ENCODE data around the gene SELL.

SELL gene

DNA sequence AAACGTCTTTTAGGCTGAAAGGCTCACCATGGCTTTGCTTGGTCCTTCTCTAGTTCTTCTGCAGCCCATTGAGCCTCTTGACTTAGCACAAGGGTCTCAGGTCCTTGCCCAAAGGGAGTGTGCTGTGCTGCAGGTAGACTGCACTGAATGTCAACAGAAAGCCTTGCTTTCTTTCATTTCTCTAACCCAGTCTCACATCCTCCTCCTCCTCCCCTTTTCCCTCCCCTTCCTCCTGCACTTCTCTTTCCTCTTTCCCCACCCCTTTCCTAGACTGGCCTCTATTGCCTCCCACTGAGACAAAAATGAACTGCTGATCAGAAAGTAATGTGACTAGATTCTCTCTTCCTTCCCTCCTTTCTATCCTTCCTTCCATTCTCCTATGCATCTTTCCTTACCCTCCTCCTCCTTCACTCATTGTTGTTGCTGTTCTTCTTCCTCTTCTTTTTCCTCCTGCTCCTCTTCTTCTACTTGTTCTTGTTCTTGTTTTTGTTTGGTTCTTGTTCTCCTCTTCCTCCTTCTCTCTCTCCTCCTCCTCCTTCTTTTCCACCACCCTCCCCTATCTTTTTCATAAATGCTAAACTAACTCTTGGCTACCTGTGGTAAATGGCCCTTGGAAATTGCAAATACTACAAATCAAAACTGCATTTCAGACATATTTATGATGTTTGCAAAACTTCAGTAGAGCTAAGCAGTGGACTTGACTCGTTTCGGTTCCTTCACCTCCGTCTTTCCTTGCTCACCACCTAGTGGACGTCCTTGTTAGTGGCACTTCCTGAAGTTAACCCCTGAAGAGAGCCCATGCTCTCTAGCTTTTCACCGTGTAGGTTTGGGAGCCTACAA is at the start of gene SELL:
Gene SELL, minus strand, starts transcription at position 152 of the 840 bp plus-strand sequence. Its CDS starts 122 bp downstream, at position 30.
- no peak within 1 kb of the TSS for H3K9ac ChIP-seq (ENCODE audit: low read depth, low read length)
- no peaks in the 10 kb centered on the region for H3K27me3 ChIP-seq (ENCODE audit: control insufficient read depth, insufficient read depth, low read length)
- peak within 1 kb of the TSS; percentile 49 for H3K4me3 ChIP-seq (ENCODE audit: low read depth, low read length)
- H3K4me1 ChIP-seq (ENCODE audit: control insufficient read depth, insufficient read depth, low read length) = peaks cover 7% of the 10 kb centered on the region
- no peaks in the 10 kb centered on the region for H3K9me3 ChIP-seq (ENCODE audit: control insufficient read depth, insufficient read depth, low read length)
- H3K36me3 ChIP-seq (ENCODE audit: control insufficient read depth, insufficient read depth, low read length) = no peaks in the 10 kb centered on the region

DNA sequence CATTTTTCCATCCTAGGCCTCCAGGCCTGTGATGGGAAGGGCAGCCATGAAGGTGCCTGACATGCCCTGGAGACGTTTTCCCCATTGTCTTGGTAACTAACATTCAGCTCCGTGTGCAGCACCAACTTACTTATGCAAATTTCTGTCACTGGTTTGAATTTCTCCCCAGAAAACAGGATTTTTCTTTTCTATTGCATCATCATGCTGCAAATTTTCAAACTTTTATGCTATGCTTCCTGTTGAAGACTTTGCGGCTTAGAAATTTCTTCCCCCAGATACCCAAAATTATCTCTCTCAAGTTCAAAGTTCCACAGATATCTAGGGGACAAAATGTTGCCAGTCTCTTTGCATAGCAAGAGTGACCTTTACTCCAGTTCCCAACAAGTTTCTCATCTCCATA is 47.6 kb upstream of the SELL start:
- Histone ChIP-seq H3K27me3 (ENCODE audit: control insufficient read depth, insufficient read depth, low read length) (no peaks in the 10 kb centered on the region), H3K9ac (ENCODE audit: low read depth, low read length) (no peak overlapping the region), H3K4me1 (ENCODE audit: control insufficient read depth, insufficient read depth, low read length) (no peaks in the 10 kb centered on the region), H3K4me3 (ENCODE audit: low read depth, low read length) (no peak overlapping the region), H3K36me3 (ENCODE audit: control insufficient read depth, insufficient read depth, low read length) (no peaks in the 10 kb centered on the region), H3K9me3 (ENCODE audit: control insufficient read depth, insufficient read depth, low read length) (peaks cover 4% of the 10 kb centered on the region)

- Histone ChIP-seq H3K36me3 (ENCODE audit: control insufficient read depth, insufficient read depth, low read length) (no peaks in the 10 kb centered on the region), H3K4me3 (ENCODE audit: low read depth, low read length) (no peak overlapping the region), H3K4me1 (ENCODE audit: control insufficient read depth, insufficient read depth, low read length) (no peaks in the 10 kb centered on the region), H3K9me3 (ENCODE audit: control insufficient read depth, insufficient read depth, low read length) (no peaks in the 10 kb centered on the region), H3K27me3 (ENCODE audit: control insufficient read depth, insufficient read depth, low read length) (no peaks in the 10 kb centered on the region), H3K9ac (ENCODE audit: low read depth, low read length) (no peak overlapping the region)
These were observed 42.1 kb upstream of the SELL start for GRCh38 chr1:169753549-169753948.

DNA sequence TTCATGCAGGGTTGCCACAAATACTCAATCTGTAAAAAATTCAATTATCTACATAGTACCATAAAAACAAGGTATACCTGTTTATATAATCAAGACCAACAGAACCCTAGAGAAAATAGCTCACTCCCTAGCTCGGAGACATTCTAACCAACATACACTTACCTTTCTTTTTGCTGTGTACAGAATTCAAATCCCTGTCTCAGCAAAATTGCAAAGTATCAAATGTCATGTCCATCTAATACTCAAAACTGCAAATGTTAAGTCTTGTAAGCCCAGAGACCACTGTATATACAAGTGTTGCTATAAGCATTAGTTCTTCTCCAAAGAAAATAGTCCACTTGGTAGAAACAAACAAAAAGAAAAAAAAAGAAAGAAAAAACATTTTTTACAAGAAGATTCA is 38.6 kb upstream of the SELL start:
- H3K4me1 ChIP-seq (ENCODE audit: control insufficient read depth, insufficient read depth, low read length) = peaks cover 3% of the 10 kb centered on the region
- no peak overlapping the region for H3K9ac ChIP-seq (ENCODE audit: low read depth, low read length)
- no peaks in the 10 kb centered on the region for H3K9me3 ChIP-seq (ENCODE audit: control insufficient read depth, insufficient read depth, low read length)
- H3K27me3 ChIP-seq (ENCODE audit: control insufficient read depth, insufficient read depth, low read length) = no peaks in the 10 kb centered on the region
- no peaks in the 10 kb centered on the region for H3K36me3 ChIP-seq (ENCODE audit: control insufficient read depth, insufficient read depth, low read length)
- H3K4me3 ChIP-seq (ENCODE audit: low read depth, low read length) = no peak overlapping the region

DNA sequence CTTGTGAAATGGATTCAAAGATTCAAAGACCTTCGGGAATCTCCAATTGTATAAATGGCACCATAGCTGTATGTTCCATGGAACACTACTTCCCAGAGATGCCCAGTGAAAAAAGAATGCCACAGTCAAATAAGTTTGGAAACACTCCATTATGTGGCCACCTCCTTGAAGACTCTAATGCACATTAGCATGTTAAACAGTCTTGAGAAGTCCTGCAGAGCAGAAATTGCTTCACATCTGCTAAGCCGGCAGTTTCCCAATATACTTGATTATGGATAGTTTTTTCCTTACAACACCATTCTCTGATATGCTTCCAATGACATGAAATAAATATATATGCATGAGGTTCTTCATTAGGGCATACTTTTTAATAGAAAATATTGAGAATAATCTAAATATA is 35.1 kb upstream of the SELL start:
- Histone ChIP-seq H3K27me3 (ENCODE audit: control insufficient read depth, insufficient read depth, low read length) (no peaks in the 10 kb centered on the region), H3K9ac (ENCODE audit: low read depth, low read length) (no peak overlapping the region), H3K4me1 (ENCODE audit: control insufficient read depth, insufficient read depth, low read length) (peaks cover 3% of the 10 kb centered on the region), H3K4me3 (ENCODE audit: low read depth, low read length) (no peak overlapping the region), H3K9me3 (ENCODE audit: control insufficient read depth, insufficient read depth, low read length) (no peaks in the 10 kb centered on the region), H3K36me3 (ENCODE audit: control insufficient read depth, insufficient read depth, low read length) (no peaks in the 10 kb centered on the region)

DNA sequence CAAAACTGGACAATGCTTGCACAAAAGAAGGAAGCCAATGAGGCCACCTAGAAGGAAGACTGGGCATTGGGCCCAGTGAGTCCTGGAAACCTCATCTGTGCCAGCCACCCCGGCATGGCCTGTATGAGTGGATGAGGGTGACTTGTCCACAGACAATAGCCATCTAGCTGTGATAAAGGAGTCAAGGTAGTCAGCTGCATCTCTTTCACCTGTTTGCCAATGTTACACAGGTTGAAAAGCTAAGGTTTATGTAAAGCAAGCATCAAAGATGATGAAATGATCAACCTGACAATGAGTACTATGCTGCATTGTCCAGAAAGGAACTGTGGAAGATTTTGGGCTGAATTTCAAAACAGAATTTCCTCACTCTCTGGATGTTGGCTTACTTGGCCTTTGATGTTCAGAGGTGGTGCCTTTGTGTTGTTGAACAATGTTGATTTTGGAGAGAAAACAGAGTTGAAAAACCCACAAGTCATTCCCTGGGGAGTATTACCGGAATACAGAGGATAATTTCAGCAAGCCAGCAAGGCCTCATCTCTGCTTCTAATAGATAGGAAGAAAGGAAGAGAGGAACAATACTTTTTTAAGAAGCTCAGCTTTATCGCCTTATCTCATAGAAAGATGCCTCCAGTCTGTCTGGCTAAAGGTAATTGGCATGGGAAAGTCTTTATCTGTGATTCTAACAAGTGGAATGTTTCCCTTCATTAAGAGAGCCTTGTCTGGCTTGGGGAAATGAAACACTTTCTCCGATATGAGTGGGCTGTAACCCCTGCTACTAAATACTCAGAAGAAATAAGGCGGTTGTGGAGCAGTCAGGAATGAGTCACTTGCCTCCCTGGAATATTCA is 33.8 kb upstream of the SELL start:
- Histone ChIP-seq H3K4me3 (ENCODE audit: low read depth, low read length) (no peak overlapping the region), H3K9ac (ENCODE audit: low read depth, low read length) (no peak overlapping the region), H3K27me3 (ENCODE audit: control insufficient read depth, insufficient read depth, low read length) (no peaks in the 10 kb centered on the region), H3K36me3 (ENCODE audit: control insufficient read depth, insufficient read depth, low read length) (no peaks in the 10 kb centered on the region), H3K9me3 (ENCODE audit: control insufficient read depth, insufficient read depth, low read length) (no peaks in the 10 kb centered on the region), H3K4me1 (ENCODE audit: control insufficient read depth, insufficient read depth, low read length) (peaks cover 9% of the 10 kb centered on the region)

- H3K9me3 ChIP-seq (ENCODE audit: control insufficient read depth, insufficient read depth, low read length) = no peaks in the 10 kb centered on the region
These were observed 30.4 kb upstream of the SELL start for GRCh38 chr1:169741666-169742394.

DNA sequence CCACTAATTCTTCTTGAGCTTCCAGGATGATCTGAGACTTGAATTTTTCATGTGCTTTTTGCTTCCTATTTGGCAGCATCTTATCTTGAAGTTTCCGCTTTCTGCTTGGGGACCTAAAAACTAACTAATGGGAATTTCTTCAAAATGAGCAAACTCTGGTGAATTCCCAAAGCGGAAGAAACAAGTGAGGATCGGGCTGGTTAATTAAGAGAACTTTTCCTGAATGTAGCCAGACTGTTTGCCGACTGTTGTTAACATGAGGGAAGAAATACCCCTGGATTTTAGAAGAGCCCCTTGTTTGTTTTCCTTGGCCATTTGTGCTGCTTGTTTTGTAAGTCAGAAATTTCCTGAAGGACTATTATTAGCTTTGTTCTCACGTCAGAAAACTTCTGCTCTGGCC is 28.6 kb upstream of the SELL start:
- Histone ChIP-seq H3K4me3 (ENCODE audit: low read depth, low read length) (no peak overlapping the region), H3K9ac (ENCODE audit: low read depth, low read length) (no peak overlapping the region), H3K4me1 (ENCODE audit: control insufficient read depth, insufficient read depth, low read length) (peaks cover 9% of the 10 kb centered on the region), H3K9me3 (ENCODE audit: control insufficient read depth, insufficient read depth, low read length) (no peaks in the 10 kb centered on the region), H3K27me3 (ENCODE audit: control insufficient read depth, insufficient read depth, low read length) (no peaks in the 10 kb centered on the region), H3K36me3 (ENCODE audit: control insufficient read depth, insufficient read depth, low read length) (no peaks in the 10 kb centered on the region)

More at GRCh38 chr1:169741666-169742394, 30.4 kb upstream of the SELL start:
- Histone ChIP-seq H3K36me3 (ENCODE audit: control insufficient read depth, insufficient read depth, low read length) (no peaks in the 10 kb centered on the region), H3K4me3 (ENCODE audit: low read depth, low read length) (no peak overlapping the region), H3K9ac (ENCODE audit: low read depth, low read length) (no peak overlapping the region), H3K27me3 (ENCODE audit: control insufficient read depth, insufficient read depth, low read length) (no peaks in the 10 kb centered on the region), H3K4me1 (ENCODE audit: control insufficient read depth, insufficient read depth, low read length) (peaks cover 10% of the 10 kb centered on the region)

- Histone ChIP-seq H3K4me1 (ENCODE audit: control insufficient read depth, insufficient read depth, low read length) (peaks cover 2% of the 10 kb centered on the region), H3K9ac (ENCODE audit: low read depth, low read length) (no peak within 1 kb of the TSS), H3K9me3 (ENCODE audit: control insufficient read depth, insufficient read depth, low read length) (no peaks in the 10 kb centered on the region), H3K27me3 (ENCODE audit: control insufficient read depth, insufficient read depth, low read length) (no peaks in the 10 kb centered on the region), H3K4me3 (ENCODE audit: low read depth, low read length) (no peak within 1 kb of the TSS), H3K36me3 (ENCODE audit: control insufficient read depth, insufficient read depth, low read length) (no peaks in the 10 kb centered on the region)
These were observed 22.5 kb upstream of the SELL start, which contains the start of gene SELE for GRCh38 chr1:169733924-169734323. Gene SELE, minus strand, starts transcription at chr1:169734079. Its CDS starts 467 bp downstream, at chr1:169733612.

- H3K9ac ChIP-seq (ENCODE audit: low read depth, low read length) = no peak overlapping the region
- H3K4me1 ChIP-seq (ENCODE audit: control insufficient read depth, insufficient read depth, low read length) = no peaks in the 10 kb centered on the region
- H3K4me3 ChIP-seq (ENCODE audit: low read depth, low read length) = no peak overlapping the region
- H3K9me3 ChIP-seq (ENCODE audit: control insufficient read depth, insufficient read depth, low read length) = no peaks in the 10 kb centered on the region
- H3K36me3 ChIP-seq (ENCODE audit: control insufficient read depth, insufficient read depth, low read length) = no peaks in the 10 kb centered on the region
- H3K27me3 ChIP-seq (ENCODE audit: control insufficient read depth, insufficient read depth, low read length) = no peaks in the 10 kb centered on the region
These were observed 20.0 kb upstream of the SELL start for GRCh38 chr1:169731446-169731845.

GRCh38 chr1:169729991-169730390 is 18.6 kb upstream of the SELL start:
- H3K9me3 ChIP-seq (ENCODE audit: control insufficient read depth, insufficient read depth, low read length) = no peaks in the 10 kb centered on the region
- no peaks in the 10 kb centered on the region for H3K27me3 ChIP-seq (ENCODE audit: control insufficient read depth, insufficient read depth, low read length)
- H3K9ac ChIP-seq (ENCODE audit: low read depth, low read length) = no peak overlapping the region
- no peaks in the 10 kb centered on the region for H3K4me1 ChIP-seq (ENCODE audit: control insufficient read depth, insufficient read depth, low read length)
- no peaks in the 10 kb centered on the region for H3K36me3 ChIP-seq (ENCODE audit: control insufficient read depth, insufficient read depth, low read length)
- no peak overlapping the region for H3K4me3 ChIP-seq (ENCODE audit: low read depth, low read length)
